ENCODE results near the gene SPRN. TPM values are rescaled to one million over a fixed set of nuclear protein-coding genes. Genes with fewer than 3 reads are reported as not detected.
"Not testable (repeated sequence)": the region's sequence is repeated elsewhere in the genome, so short reads cannot be mapped to it uniquely, and the experiment has no call there.

SPRN gene
- total RNA-seq, 4 donors from 2014 or later: 0.34 to 0.71 TPM; not detected in 2

- no peak for TF ChIP-seq EP300 (IDR thresholded peaks at IDR 0.05)
- TF ChIP-seq, protein P1, sequence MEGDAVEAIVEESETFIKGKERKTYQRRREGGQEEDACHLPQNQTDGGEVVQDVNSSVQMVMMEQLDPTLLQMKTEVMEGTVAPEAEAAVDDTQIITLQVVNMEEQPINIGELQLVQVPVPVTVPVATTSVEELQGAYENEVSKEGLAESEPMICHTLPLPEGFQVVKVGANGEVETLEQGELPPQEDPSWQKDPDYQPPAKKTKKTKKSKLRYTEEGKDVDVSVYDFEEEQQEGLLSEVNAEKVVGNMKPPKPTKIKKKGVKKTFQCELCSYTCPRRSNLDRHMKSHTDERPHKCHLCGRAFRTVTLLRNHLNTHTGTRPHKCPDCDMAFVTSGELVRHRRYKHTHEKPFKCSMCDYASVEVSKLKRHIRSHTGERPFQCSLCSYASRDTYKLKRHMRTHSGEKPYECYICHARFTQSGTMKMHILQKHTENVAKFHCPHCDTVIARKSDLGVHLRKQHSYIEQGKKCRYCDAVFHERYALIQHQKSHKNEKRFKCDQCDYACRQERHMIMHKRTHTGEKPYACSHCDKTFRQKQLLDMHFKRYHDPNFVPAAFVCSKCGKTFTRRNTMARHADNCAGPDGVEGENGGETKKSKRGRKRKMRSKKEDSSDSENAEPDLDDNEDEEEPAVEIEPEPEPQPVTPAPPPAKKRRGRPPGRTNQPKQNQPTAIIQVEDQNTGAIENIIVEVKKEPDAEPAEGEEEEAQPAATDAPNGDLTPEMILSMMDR (IDR thresholded peaks at IDR 0.05): no peak
- no peak for TF ChIP-seq POLR2AphosphoS5 (IDR thresholded peaks at IDR 0.05)
- TF ChIP-seq POLR2A (IDR thresholded peaks at IDR 0.05; ENCODE audit: low read depth): no peak
- no peak overlapping the region for H3K27ac ChIP-seq (replicated peaks in 1 of 4)
- H3K36me3 ChIP-seq: peaks cover 16 to 49% (median 44%) of the 10 kb centered on the region in 4 donors
- no peaks in the 10 kb centered on the region for H3K9me3 ChIP-seq
- intact Hi-C loops (cut with DNase I): no loop called here
- peak; percentile 77 for DNase-seq (ENCODE audit: extremely low spot score)
- H3K4me3 ChIP-seq: no peak overlapping the region
- peaks cover 0 to 36% (median 5%) of the 10 kb centered on the region in 4 donors for H3K27me3 ChIP-seq
- 83% methylated on average over 3 of the region's 17 CpGs for WGBS
- peaks cover 0 to 16% (median 12%) of the 10 kb centered on the region in 4 donors for H3K4me1 ChIP-seq
Observed at GRCh38 chr10:133420028-133420427, 4.4 kb downstream of the SPRN start.

DNA sequence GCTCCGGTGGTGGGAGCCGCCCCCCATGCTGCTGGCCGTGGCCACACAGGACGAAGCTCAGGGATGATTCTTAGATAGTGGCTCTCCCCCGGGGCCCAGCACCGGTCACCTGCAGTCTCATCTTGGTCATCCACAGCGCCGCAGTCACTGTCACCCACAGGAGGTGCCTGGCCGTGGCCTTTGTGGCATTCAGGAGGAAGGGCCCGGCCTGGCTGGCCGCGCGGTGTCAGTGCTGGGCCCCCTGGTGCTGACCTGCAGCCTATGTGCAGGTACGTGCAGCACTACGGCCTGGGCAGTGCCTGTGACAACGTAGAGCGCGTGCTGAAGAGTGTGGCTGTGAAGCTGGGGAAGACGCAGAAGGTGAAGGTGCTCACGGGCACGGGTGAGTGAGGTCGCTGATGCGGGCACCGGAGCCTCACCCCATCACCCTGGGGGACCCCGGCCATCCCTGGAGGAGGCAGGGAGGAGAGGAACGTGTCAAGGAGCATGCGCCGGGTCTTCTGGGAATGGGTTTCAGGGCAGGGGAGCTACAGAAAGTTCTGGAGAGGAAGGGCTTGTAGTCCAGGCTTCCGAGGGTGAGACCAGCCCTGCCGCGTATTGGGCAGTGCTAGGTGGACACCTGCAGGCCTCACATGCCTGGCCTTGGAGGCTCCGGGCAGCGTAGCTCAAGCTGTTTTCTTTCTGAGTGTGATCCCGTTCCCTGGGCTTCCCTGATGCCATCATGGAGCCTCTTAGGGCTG is 5.0 kb downstream of the SPRN start:
- no peak overlapping the region for H3K4me3 ChIP-seq
- no peaks in the 10 kb centered on the region for H3K9me3 ChIP-seq
- peaks cover 16 to 55% (median 49%) of the 10 kb centered on the region in 4 donors for H3K36me3 ChIP-seq
- DNase-seq (ENCODE audit: extremely low spot score): peak; percentile 62
- H3K4me1 ChIP-seq: peaks cover 0 to 14% (median 12%) of the 10 kb centered on the region in 4 donors
- H3K27me3 ChIP-seq: peaks cover 0 to 31% (median 5%) of the 10 kb centered on the region in 4 donors
- H3K27ac ChIP-seq (replicated peaks in 1 of 4): no peak overlapping the region
- WGBS: 93% methylated on average over 28 of the region's 34 CpGs
- intact Hi-C loops (cut with DNase I): no loop called here
- TF ChIP-seq, protein P1 (IDR thresholded peaks at IDR 0.05): no peak
- no peak for TF ChIP-seq POLR2AphosphoS5 (IDR thresholded peaks at IDR 0.05)
- TF ChIP-seq POLR2A (IDR thresholded peaks at IDR 0.05; ENCODE audit: low read depth): no peak
- no peak for TF ChIP-seq EP300 (IDR thresholded peaks at IDR 0.05)

DNA sequence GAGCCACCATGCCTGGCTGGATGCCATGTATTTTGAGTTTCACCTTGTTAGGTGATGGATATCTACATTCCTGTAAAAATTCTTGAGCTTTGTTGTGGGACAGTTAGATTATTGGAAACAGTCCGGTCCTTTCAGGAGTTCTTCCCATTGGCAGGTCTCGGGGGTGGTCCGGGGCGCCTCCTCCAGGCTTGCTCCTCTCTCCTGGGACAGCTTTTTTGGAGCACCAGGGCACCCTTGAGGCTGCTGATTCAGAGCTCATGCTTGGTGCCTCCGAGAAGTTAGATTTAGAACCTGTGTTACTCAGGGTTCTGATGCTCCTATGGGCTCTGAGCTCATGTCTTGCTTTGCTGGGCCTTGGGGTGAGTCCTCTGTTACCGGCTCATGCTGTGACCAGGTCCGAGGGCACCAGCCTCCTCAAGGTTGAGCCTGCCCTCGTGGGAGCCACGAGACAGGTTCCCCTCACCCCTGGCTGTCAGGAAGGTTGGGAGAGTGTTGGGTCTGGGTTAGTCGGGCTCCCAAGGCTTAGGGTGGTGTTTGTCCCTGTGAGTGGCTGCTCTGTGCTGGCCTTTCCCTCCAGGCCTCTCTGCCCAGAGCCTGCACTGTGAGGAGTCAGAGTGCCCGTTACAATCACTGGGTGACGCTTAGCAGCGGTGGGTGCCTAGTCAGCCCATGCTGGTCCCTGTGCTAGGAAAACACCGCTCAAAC is 6.0 kb downstream of the SPRN start:
- 97% methylated on average over 6 of the region's 14 CpGs for WGBS
- Histone ChIP-seq H3K36me3 (peaks cover 16 to 59% (median 50%) of the 10 kb centered on the region in 4 donors), H3K9me3 (no peaks in the 10 kb centered on the region), H3K4me1 (peaks cover 0 to 12% (median 8%) of the 10 kb centered on the region in 4 donors), H3K4me3 (no peak overlapping the region), H3K27ac (replicated peaks in 1 of 4) (no peak overlapping the region), H3K27me3 (peaks cover 0 to 27% (median 5%) of the 10 kb centered on the region in 4 donors)
- peak; percentile 42 for DNase-seq (ENCODE audit: extremely low spot score)
- intact Hi-C loops (cut with DNase I): no loop called here
- TF ChIP-seq, protein P1 (IDR thresholded peaks at IDR 0.05): no peak
- TF ChIP-seq POLR2AphosphoS5 (IDR thresholded peaks at IDR 0.05) (no peak), POLR2A (IDR thresholded peaks at IDR 0.05; ENCODE audit: low read depth) (no peak), EP300 (IDR thresholded peaks at IDR 0.05) (no peak)

- intact Hi-C loops (cut with DNase I): no loop called here
- peaks cover 0 to 4% (median 0%) of the 10 kb centered on the region in 4 donors for H3K27me3 ChIP-seq
- TF ChIP-seq POLR2AphosphoS5 (IDR thresholded peaks at IDR 0.05) (no peak), POLR2A (IDR thresholded peaks at IDR 0.05; ENCODE audit: low read depth) (no peak), EP300 (IDR thresholded peaks at IDR 0.05) (no peak)
- TF ChIP-seq, protein P1 (IDR thresholded peaks at IDR 0.05): no peak
Observed at GRCh38 chr10:133415752-133416151, 8.7 kb downstream of the SPRN start.

DNA sequence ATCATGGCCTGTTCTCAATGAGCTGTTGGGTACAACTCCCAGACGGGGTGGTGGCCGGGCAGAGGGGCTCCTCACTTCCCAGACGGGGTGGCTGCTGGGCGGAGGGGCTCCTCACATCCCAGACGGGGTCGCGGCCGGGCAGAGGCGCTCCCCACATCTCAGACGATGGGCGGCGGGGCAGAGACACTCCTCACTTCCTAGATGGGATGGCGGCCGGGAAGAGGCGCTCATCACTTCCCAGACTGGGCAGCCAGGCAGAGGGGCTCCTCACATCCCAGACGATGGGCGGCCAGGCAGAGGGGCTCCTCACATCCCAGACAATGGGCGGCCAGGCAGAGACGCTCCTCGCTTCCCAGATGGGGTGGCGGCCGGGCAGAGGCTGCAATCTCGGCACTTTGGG is 10.0 kb downstream of the SPRN start:
- peaks cover 26 to 74% (median 56%) of the 10 kb centered on the region in 4 donors for H3K36me3 ChIP-seq
- H3K27me3 ChIP-seq; intact Hi-C loops (cut with DNase I); H3K4me1 ChIP-seq; H3K27ac ChIP-seq (replicated peaks in 1 of 4); DNase-seq (ENCODE audit: extremely low spot score); H3K4me3 ChIP-seq: not testable (repeated sequence)
- WGBS: 99% methylated on average over 9 of the region's 23 CpGs
- H3K9me3 ChIP-seq: peaks cover 0 to 24% (median 15%) of the 10 kb centered on the region in 4 donors

More at GRCh38 chr10:133415752-133416151, 8.7 kb downstream of the SPRN start:
- Histone ChIP-seq H3K27ac (replicated peaks in 1 of 4) (no peak overlapping the region), H3K9me3 (peaks cover 0 to 21% (median 14%) of the 10 kb centered on the region in 4 donors), H3K4me1 (no peaks in the 10 kb centered on the region), H3K4me3 (no peak overlapping the region), H3K36me3 (peaks cover 26 to 74% (median 59%) of the 10 kb centered on the region in 4 donors)
- peak; percentile 53 for DNase-seq (ENCODE audit: extremely low spot score)
- WGBS: 95% methylated on average over 25 of the region's 25 CpGs
